GM12801 (cell line): ENCODE results near the gene AJAP1.

ENCODE experiments used
- TF ChIP-seq, protein P1 (sequence below): IDR thresholded peaks from one replicate; pipeline ENCODE4 v1.5.1; 2011; ENCODE audit warnings: control low read depth; ENCODE audit not compliant: insufficient read length; ENCODE audit errors: extremely low read depth

AJAP1 gene

DNA sequence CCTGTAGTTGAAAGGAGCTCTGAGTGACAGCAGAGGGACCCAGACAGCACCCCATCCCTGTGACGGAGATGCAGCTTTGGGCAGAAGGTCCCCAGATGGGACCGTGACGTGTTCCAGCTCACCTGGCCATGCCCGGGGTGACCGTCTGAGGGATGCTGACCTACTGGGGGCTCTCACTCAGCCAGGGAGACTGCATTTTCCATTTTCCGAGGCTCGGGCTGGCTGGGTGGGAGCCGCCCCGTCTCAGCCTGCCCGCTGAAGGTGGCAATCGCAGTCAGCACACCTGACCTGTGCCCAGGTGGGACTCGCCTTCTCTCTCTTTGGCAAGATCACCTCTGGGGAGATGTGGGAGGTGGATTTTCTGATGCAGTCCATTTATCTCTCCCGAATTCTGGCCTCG, 127.2 kb downstream of the AJAP1 start:
- TF ChIP-seq, protein P1, sequence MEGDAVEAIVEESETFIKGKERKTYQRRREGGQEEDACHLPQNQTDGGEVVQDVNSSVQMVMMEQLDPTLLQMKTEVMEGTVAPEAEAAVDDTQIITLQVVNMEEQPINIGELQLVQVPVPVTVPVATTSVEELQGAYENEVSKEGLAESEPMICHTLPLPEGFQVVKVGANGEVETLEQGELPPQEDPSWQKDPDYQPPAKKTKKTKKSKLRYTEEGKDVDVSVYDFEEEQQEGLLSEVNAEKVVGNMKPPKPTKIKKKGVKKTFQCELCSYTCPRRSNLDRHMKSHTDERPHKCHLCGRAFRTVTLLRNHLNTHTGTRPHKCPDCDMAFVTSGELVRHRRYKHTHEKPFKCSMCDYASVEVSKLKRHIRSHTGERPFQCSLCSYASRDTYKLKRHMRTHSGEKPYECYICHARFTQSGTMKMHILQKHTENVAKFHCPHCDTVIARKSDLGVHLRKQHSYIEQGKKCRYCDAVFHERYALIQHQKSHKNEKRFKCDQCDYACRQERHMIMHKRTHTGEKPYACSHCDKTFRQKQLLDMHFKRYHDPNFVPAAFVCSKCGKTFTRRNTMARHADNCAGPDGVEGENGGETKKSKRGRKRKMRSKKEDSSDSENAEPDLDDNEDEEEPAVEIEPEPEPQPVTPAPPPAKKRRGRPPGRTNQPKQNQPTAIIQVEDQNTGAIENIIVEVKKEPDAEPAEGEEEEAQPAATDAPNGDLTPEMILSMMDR, result no peak

DNA sequence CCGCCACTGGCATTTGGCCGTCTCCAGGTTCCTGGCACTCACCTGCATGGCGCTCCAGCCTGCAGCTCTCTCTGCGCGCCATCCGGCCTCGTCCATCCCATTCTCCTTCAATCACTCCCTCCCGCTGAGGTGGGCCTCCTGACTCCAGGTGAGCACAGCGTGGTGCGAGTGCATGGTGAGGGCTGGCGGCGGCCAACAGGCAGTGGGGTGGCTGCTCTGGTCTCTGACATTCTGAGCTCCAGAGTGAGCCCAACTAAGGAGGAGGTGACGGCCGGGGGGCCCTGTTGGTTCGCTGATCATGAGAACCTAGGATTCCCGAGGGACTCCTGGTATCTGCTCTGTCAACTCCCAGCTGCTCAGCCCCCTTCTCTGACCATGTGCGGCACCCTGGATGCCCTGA, 130.4 kb downstream of the AJAP1 start:
- TF ChIP-seq, protein P1, result no peak

DNA sequence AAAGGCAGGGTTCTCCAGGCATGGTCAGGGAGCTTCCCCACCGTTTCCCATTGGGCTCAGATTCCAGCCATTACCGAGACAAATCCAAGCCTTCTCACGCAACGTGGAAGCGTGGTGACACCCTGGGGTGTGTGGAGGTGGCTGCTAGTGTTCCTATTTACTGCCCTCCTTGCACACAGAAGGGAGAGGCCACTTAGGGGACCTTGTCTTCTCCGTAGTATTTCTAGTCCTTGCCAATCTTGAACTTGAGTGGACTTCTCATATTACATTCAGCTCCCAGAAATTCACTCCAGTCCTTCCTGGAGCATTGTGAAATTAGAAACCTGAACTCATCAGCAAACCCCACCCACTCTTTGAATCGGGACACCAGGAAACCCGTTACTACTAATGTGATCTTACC, 131.6 kb downstream of the AJAP1 start:
- TF ChIP-seq, protein P1, result no peak

DNA sequence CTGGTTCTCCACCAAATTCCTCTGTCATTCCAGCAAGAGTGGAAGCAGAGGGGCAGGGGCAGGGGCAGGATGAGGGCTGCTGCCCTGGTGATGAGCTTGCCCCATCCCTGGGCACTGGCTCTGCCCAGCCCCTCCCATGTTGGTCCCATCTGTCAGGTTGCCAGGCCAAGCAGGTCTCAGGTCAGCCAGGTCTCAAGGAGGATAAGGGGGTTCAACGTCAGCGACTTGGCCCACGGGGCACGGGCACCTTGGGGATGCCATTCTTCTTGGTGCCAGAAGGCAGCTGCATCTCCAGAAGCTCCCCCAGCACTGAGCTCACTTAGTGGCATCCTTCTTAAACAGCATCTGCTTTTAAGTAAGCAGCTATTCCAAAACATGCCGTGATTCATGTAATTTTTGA, 133.1 kb downstream of the AJAP1 start:
- TF ChIP-seq, protein P1, result no peak

DNA sequence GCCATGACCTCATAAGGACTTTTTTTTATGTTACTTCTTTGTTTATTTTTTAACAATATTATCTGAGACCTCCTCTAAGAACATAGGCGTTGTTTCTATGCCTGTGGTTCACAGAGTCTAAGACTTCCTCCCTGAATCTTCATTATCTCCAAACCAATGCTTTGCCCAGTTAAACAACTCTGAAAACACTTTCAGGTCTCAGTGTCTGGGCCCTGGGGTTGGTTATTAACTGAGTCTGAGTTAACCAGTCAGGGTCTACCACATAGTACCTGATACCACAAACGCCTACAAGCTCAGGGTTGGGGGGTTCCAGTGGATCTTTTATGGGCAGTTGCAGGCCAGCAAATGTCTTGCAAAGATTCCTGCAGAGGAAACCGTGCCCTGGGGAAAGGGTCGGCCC, 138.2 kb downstream of the AJAP1 start:
- TF ChIP-seq, protein P1, result no peak

DNA sequence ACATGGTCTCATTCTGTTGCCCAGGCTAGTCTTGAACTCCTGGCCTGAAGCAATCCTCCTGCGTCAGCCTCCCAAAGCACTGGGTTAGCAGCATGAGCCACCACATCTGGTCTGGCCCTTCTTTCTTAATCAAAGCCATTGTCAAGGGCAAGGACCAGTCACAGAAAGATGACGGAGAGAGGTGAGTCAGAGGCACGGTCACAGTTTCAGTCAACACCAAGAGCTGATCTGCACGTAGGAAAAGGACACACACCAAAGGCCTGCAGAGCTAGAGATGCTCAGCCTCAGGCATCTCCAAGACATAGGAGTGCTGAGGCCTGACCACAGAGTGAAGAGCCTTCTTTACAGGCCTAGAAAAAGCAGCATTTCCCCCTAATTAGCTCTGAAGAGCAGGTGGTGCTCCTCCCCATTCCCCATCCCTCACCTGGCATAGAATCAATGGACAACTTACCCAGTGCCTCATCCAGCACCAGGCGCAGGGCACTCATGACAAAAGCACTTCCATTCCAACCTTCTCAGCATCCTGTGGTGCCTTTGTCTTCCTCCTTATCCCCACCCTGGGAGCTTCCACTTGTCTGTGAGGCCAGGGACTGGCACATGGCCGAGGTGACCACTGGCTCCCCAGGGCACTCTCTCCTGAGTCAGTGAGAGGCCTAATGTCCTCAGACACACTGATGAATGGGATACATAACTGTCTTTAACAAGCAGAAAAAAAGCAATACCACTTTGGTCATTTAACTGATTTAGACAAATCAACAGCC, 139.8 kb downstream of the AJAP1 start:
- TF ChIP-seq, protein P1, result no peak

DNA sequence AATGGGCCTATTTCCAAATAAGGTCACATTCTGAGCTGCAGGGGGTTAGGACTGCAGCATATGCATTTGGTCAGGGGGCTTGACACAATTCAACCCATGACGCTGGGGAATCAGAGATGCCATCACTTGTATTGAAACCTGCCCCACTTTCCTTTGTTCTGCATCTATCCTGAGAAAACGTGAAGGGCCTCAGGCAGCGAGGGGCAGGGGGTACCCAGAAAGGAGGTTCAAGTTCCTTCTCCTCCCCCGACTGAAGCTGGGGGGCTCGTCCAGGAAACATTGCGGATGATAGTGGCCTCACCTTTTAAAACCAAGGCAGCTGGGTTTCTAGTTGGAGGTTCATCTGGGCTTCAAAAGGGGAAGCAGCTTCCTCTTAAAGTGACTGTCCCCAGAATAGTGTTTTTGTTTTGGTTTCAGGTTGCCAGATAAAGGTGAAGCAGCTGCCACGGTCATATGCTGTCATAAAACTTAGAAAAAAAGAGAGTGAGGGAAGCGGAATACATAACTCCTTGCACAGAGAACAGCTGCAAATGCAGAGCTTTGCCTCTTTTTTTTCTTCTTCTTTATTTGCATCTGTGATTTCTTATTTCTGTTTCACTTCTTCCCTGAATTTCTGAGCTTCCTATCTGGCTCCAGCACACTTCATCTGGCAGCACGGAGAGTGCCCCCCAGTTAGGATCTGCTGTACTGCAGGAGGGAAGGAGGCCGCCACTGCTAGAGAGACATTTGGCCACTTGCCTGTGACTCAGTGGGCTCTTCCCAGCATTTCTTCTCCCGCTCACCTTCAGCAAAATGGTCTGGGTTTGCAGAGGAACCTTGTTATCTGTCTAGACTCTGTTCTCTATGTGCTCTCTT, 142.0 kb downstream of the AJAP1 start:
- TF ChIP-seq, protein P1, result no peak
